OCI-LY7 (cell line): ENCODE data around the gene KIF6.

Experiments
- CTCF ChIP-seq: fragments of 200-600 bp; sonication (generic); conservative IDR thresholded peaks from 2 replicates; pipeline ENCODE4 v1.5.1; 2014; ENCODE audit warnings: mild to moderate bottlenecking, antibody characterized with exemption, low read length, moderate library complexity, mixed read lengths
- EZH2phosphoT487 ChIP-seq: fragments of 200-600 bp; sonication (generic); IDR thresholded peaks from 2 replicates; pipeline ENCODE4 v1.6.1; 2018; ENCODE audit warnings: low read depth, borderline replicate concordance, mild to moderate bottlenecking, mixed run types, antibody characterized with exemption, low read length, moderate library complexity, mixed read lengths

GRCh38 chr6:39440039-39440426 lies 285.2 kb downstream of the KIF6 start:
- TF ChIP-seq EZH2phosphoT487 (no peak), CTCF (no peak)
